Germinal center (tissue), 1 donor: ENCODE results near the gene MEOX2.

Experiments used
- DNase-seq: peaks from one replicate; pipeline ENCODE4 v3.0.0; 2012; ENCODE audit warnings: mixed read lengths, low spot score

Gene MEOX2

DNA sequence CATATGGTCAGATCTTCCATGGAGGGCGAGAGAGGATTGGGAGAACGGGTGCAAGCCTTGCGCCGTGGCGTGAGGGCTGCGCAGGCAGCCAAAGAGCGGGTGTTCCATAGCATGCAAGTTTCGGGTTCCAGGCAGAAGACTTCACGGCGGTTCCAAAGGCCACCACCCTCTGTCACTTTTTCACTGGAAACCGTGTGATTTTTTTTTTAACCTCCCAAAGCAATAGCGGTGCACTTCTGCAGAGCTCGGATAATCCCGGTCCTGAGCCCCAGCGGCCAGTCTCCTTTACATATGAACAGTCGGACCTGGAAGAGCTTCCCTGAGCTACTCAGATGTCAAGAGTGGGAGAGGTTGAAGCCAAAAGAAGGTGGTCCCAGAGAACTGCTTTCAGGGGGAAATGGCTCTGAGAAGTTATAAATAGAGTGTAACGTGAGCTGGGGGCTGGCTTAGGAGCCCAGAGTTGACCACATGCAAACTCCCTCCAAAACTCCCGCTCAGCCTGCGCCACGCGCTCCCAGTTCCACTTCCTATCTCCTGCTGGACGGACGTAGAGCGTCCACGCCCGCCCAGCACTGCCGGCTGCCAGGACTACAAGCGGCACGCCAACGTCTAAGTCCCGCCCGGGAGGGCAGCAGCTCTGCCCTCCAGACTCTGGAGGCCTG, at the start of gene MEOX2:
MEOX2 (minus strand) TSS at position 389 of the 662 bp plus-strand sequence; CDS start at position 108, 281 bp downstream.
- no peak for DNase-seq

DNA sequence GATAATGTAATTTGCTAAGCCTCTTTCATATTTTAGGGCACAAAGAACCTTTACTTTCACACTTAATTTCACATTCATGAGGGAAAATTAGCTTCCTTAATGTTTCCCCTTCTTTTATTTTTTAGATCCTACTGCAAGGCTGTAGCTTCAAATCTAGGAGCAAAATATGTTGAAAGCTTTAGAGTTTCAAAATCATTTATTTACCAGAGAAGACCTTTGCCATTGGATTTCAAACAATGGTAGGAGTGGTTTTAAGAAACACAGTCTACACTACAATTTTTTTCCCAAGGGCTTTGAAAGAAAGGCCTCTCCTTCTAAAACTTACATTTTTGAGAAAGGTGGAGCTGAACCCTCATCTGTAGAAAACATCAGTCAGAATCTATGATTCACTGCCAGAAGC, 43.3 kb upstream of the MEOX2 start:
- DNase-seq: no peak

DNA sequence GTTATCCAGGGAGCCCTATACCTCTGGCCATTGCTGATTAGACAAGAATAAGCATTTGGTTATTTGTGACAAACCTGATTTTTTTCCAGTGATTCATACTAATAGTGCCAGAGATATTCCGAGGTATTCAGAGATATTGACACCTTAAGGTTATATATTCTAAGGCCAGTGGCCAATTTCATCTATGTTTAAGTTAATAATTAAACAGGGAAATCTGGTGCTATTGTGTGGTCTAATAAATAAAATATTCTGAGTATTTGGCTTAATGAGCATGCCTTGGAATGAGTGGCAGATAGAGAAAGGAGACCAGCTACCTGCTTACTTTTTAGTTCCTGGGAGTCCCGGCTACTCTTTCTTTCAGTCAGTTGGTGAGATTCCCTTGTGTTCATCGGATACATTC, 38.6 kb upstream of the MEOX2 start:
- DNase-seq: no peak

DNA sequence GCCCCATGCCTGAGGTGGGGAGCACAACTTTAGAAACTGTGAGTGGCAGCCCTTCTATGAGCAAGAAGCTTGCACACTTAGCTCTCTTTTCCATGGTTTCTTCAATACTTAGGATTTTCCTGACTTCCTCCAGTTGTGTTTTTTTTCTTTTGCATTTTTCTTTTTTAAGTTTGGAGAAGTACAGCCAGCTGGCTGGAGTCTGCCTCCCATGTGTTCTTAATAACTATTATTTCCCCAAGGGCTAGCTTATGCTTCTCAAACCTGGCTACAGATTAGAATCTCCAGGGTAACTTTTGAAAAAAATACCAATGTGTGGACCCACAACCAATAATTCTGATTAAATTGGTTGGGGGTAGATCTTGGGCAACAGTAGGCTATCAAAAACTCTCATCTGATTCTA, 37.4 kb upstream of the MEOX2 start:
- DNase-seq: no peak

DNA sequence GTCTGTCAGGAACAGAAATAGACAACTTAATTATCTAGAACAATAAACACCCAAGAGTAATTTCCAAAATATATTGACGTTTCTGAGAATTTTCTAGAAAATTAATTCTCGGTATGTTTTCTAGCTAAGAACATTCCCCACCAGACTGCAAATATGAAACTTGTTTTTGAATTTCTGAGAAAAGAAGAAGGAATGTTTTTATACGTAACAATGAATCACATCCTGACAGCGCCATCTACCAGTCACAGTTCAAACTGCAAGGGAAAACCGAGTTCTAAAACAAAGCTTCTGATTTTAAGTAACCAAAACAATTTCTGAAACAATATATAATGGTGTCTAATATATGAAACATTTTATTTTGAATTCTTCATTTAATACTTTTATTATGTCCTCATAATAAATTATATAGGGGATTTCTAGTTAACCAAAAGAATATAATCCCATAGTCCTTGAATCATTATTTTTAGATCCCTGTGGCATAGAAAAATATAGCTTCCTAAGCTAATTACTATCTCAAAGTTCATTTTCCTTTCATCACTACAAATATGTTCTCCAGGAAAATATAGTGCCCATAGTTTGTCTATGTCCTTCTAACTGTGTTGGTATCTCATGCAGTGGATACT, 34.5 kb upstream of the MEOX2 start:
- DNase-seq: no peak

DNA sequence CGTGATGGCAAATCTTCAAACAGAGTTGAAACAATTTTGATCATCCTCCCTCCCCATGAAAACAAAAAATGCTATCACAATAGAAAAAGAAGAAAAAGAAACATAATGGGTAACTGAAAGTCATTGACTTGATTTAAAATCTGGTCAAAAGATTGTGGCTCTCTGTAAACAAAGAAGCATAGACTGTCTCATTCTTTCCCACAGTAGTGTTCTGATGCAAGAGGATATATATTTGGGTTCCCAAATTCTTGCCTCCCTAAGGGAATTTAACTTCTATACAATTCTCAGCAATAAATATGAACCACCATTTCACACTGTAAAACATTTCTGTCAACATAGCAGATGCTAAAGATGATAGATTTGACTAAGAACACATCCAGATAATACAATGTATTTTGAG, 32.8 kb upstream of the MEOX2 start:
- no peak for DNase-seq

DNA sequence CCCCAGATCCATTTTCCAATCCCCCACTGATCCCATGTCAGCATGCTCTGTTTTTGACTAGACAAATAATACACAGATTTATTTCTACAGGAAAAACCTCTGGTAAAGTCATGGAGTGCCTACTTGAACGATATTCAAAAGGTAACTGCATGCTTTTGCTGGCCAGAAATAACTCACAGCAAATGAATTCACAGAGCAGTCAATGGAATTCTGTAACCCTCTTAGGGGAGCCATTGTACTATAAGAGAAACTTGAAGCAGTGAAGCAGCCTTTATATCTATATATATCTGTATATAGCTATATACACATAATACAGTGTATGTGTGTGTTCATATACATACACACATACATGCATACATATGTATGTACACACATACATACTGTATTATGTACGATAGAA, 29.0 kb upstream of the MEOX2 start:
- DNase-seq: no peak

DNA sequence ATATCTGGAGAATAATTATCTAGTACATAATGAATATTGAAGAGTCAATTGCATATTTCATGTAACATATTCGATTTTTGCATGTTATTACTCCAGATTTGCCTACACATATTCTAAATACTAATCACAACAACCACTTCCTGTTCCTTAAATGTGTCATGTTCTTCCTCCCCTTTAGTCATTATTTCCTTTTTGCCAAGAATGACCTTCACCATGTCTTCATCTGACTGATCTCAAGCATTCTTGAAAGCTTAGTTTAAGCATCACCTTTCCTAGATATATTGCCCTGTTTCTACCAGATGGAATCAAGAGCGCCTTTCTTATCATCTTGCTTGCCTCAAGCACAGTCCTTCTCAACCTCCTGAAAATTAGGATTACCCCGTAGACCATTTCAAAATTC, 23.5 kb upstream of the MEOX2 start:
- DNase-seq: no peak

DNA sequence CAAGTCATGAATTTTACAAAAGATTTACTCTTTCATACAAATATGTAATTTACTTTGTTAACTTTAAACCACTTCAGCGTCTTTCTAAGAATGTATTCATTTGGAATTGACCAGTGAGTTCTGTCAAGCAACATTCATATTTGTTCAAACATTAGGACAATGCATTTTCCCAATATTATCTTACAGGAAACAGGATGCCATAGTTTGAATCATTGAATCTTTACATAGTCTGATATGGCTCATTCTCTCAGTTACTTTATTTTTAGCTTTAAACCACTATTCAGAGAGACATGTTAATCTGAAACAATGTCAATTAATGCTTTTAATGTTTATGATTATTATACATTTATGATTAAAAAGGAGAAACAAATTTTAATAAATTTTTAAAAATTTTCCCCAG, 21.1 kb upstream of the MEOX2 start:
- DNase-seq: no peak

DNA sequence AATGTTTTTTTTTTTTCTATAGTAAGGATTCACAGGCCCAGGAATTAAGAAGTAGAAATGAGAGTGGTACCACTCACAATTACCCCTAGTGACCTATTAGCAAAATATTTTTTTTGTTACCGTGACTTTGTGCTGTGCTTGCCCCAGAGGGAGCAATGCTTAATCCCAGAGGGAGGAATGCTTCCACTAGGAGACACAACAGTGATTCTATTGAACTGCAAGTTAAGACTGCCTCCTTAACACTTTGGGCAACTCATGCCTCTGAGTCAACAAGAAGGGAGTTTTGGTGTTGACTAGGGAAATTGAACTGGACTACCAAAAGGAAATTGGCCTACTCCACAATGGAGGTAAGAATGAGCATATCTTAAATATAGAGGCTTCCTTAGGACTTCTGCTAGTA, 17.2 kb upstream of the MEOX2 start:
- DNase-seq: no peak

DNA sequence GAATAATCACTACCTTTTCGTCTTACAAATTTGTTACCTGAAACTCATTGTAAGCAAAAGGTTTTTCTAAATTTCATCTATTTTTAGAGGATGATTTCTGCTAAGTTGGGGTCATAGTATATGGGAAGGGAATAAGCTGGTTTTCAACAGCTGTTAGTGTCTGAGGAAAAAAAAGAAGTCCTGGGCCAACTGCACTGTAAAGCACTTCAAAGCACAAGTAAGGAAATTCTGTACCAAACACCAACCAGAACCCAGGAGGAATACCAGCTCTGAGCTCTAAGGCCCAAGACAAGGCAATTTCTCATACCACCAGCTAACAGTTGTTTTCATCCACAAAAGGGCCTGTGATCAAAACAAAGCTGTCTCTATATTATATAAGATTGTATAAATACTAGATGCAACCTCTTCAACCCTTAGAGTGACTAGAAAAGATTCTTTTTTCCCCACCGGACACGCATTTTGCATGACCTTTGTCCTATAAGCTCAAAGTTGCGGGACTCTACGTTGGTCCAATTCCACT, 6.1 kb upstream of the MEOX2 start:
- no peak for DNase-seq

DNA sequence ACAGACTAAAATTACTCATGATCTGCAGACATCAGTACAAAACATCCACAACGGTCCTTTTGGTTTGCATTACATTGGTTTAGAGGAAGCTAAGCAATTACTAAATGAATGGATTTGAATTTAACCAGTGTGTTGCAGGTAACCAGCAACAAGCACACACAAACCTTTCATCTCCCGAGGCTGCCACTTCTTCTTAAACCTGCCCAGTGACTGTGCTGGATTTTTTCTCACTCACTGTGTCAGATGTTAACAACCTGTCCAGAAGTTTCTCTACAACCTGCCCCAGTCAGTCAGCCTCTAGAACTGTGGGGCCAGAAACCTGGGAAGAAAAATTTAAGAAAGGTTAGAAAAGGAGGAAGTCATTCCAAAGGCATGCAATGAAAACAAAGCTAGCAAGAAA, 2.4 kb upstream of the MEOX2 start:
- DNase-seq: no peak

DNA sequence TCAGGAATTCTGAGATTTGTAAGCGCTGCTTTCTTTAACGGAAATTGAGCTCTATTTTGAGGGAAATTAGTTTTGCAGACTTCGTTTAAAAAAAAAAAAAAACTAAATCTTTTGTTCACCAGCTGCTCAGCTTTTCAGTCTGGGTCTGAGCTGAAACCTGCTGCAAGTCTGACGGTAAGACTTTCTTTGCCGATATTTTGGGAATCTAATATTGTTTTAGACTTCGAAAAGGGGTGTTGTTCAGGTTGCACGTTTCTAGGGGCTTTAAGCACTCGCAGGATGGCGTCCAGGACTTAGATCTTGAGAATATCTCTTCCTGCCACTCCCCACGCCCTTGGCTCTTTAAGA, 1.8 kb upstream of the MEOX2 start:
- DNase-seq: no peak

DNA sequence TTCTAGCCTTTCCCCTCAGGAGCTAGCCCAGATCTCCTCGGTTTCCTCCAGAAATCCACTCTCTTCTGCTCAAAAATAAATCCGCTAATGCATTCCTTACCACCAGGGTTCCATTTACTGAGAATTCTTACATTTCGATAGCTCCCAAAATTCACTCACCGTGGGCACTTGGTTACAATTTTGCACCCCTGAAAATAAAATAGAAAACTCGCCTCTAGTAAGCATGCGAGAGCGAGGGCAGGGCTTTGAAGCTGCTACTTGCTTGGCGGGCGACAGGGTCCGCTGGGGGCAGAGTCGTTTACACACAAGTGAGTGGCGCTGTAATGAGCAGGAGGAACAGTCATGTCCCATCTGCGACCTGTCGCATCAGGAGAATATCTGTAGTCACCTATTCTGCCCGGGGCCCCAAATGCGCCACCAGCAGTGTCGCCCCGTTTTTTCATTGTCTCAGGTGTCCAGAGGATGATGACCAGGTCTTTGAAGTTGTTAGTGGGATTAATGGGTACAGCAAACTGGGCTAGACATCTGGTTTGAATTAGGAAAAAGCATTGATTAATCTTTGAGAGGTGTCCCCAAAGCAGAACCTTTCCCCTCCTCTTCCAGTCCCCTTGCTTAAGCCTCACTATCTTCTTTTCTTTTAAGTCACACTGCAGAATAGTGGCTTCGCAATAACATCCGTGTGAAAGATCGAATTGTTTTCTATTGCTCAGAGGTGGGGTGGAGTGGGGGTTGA, 1.2 kb upstream of the MEOX2 start:
- no peak for DNase-seq

DNA sequence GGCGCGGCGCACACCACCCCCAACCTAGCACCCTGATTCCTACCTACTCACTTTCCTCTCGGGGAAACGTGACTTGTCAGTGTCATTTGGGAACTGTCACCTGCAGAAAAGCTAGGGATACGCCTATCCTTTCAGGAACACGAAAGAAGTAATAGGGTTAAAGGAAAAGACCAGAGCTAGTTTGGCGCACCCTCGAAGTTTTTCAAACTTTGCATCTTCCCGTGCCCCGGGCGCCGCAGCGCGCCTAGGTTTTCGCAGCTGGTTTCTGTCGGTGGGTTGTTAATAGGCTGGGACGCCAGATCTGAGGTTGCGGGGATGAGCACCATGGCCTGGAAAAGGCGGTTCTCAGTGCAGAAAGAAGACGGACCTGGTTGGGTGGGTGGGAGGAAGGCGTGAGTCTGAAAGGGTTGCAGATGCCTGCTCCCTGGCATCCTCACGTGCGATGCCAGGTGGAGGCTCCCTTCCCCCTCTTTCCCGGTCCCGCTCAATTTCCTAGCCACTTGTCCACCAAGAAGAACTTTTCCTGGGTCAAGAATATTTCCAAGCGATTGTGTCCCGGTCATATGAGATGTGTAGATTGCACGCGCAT, 568 bp upstream of the MEOX2 start:
- DNase-seq: no peak

DNA sequence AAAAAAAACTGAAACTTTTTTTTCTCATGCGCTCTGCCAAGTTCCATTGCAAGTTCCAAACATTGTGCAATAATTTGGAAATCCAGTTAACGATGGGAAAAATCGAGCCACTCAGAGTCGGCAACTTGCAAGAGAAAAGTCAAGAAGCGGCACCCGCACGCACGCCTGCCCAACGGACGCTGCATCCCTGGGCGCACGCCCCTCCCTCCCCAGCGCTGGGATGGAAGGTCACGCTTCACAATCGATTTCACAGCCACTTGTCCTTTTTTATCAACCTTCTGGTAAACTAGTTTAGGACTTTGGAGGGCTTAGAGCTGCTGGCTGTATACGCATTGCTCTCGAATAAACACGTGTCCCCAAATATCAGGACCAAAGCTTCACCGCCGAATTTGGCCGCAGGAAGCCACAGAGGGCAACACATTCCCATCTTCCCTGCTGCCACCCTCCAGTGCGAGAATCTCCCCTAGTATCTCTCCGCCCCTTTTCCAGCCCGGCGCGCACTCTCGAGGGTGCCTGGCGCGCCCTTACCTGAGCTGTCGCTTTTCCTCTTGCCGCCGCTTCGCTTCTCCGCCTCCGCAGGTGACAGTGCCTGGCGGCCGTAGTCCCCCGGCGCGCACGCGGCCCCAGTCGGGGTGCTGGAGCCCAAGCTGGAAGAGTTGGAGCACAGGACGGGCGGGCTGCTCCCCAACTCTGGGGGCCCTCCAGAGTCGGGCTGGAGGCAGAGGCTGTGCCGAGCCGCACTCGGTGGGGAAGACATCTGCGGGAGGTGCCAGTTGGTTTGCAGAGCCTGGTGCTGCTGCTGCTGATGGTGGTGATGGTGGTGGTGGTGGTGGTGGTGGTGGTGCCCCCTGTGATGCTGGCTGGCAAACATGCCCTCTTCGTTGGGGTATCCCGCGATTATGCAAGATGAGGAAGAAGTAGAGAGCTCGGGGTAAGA, 857 bp downstream of the MEOX2 start:
- no peak for DNase-seq

DNA sequence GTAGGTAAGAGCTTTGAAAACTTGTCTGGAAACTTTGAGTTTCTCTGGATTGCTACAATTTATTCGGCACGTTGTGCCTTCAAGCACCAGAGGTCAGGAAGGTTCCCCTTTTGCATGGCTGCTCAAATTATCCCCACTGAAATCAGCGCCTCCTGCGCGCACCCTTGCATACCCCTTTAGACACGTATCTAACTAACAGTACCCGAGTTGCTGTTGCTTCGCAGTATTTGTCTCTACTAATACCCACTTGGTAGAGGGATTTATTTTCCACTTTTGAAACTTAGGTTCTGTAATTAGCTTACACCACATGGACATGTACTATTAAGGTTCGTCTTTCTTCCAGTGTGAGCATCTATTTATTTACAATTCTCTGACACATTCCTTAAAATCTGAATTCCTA, 1.6 kb downstream of the MEOX2 start:
- no peak for DNase-seq

DNA sequence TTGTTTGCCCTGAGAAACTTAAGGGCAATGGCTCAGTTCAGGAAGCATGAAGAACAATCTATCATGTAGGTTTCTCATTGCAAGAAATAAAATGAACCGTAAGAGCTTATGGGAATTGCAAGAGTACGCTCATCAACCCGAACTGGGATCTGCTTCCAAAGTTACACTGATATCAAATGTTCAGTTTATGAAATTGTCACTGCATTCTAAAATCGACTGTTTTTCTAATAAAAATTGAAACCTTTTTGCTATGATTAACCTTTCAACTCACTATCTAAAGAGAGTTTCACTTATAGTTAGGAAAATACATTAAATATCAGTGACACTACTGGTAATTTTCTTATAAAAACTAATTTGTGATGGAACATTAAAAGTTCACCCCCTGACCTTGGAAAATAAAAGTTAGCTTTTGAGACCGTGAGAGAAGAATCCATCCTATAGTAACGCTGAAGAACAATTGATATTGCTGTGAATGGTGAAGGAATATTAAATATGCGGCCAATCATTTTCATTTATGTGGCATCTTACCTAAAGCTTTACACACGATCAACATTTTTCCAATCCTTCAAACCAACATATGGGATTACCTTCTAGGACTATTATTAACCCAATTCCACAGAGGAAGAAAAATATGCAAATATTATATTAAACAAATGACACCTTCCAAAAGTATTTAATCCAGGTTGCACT, 2.2 kb downstream of the MEOX2 start:
- DNase-seq: no peak

DNA sequence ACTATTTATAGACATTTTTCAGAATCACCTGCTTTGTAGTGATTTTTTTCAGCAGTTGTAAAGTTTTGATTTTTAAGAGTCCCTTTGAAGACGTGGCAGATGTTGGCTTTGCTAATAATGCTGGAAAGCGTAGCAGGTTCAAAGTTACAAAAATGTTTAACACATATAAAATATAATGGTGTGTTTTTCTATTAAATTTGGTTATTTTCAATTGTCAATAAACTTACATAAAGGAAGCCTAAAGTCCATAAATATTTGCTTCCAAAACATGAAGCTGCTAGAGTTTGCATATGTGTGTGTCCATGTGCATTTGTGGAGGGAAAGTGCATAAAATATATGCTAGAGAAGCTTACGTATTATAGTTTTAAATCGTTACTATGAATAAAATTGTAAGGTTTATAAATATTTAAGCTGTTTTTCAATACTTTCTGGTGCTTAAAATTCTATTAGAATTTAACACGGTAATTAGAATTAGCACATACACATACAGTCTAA, 3.7 kb downstream of the MEOX2 start:
- DNase-seq: no peak

DNA sequence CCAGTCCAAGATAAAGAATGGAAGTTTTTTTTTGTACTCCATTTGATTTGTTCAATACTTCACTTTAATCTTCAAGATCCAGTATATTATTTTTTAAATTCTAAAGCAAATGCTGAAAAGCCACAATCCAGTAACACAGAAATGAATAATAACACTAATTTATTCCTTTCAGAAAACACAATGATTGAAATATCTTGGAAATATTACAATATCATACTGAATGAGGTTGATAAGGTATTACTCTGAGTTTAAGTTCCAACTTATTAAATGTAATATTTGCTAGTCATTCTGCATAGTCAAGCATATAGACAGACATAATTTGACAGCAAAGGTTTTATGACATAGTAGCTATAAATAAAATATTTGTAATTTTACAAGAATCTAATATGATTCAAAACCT, 4.4 kb downstream of the MEOX2 start:
- no peak for DNase-seq

DNA sequence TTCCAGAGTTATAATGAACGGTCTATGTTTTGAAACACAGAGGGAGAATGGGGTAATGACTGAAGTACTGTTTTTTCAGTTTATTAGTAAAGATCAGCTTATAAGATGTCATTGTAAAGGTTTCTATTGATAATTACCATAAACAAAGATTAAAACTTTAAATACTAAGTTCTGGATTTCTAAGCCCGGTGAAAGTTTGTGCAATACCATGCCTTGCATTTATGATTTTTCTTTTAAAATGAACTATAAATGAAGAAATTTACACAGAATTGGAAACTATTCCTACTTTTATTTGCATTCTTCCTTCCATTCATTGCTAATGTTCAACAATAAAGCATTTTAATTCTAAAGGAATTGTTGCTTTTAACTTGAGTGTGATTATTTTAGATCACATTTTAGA, 4.9 kb downstream of the MEOX2 start:
- DNase-seq: no peak
